NOMO-1 treated with dmso at 0.1 percent for 144 hours (cell line): Measurements from ENCODE around the gene HSDL1.

Source experiments
- DNase-seq: peaks from one replicate; lab custom pipeline; 2025; ENCODE audit not compliant: unreplicated experiment; lab: John Stamatoyannopoulos, UW

Gene HSDL1

DNA sequence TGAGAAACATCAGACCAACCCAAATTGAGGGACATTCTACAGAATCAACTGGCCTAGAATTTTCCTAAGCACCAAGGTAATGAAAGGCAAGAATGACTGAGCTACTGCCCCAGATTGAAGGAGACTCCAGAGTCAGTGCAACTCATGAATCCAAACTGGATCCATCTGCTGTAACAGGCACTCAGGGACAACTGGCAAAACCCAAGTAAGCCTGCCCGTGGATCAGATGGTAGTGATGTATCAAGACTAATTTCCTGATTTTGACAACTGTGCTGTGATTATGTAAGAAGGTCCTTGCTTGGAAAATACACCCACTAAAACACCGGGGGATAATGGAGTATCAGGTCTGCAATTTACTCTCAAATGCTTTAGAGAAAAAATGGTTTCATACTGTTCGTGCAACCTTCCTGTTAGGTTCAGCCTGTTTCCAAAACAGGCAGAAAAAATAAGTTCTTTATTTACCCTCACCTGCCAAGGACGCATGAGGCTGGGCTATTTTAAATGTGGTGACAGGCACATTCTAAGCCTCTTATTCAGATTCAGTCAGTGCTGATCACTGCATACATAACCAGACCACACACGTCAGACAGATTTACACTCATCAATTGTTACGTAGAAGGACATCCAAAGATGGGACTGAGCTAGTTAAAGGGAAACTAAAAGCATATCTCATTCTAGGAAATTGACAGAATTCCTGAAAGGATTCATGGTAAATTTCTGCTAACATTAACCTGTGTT is 35.2 kb downstream of the HSDL1 start:
- no peak for DNase-seq

DNA sequence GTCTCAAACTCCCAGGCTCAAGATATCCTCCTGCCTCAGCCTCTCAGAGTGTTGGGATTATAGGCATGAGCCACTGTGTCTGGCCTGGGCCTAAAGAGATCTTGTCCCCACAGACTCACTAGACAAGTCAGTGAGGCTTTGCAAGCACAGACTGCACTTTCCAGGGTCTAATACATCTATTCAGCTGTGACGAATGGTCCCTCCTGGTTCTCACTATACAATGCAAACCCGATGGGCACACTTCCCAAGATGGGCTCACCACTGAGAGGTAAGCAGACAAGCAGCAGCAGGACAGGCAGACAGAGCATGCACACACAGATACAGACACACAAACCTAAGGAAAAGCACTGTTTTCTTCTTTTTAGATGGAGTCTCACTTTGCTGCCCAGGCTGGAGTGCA is 37.1 kb downstream of the HSDL1 start:
- DNase-seq, result no peak

DNA sequence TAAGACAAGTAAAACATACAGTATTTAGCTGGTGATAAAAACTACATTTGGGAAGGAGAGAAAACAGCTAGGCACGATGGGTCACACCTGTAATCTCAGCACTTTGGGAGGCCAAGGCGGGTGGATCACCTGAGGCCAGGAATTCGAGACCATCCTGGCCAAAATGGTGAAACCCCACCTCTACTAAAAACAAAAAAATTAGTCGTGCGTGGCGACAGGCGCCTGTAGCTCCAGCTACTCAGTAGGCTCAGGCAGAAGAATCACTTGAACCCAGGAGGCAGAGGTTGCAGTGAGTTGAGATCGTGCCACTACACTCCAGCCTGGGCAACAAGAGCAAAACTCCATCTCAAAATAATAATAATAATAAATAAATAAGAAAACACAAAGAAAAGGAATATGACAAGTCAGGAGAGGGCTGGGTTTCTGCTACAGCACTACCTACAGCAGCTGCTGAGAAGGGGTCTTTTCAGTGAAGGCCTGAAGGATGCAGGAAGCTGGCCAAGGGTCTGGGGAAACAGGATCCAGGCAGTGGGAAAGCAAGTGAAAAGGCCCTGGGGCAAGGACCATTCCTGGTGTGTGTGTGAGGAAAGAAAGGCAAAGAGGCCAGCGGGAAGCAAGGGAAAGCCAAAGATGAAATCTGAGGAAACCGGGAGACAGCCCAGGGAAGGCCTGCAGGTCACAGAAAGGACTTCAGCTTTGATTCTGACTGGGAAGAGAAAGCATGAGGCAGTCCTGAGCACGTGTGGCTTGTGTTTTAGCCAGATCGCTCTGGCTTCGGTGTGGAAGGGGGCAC is 38.8 kb downstream of the HSDL1 start:
- DNase-seq, result no peak

DNA sequence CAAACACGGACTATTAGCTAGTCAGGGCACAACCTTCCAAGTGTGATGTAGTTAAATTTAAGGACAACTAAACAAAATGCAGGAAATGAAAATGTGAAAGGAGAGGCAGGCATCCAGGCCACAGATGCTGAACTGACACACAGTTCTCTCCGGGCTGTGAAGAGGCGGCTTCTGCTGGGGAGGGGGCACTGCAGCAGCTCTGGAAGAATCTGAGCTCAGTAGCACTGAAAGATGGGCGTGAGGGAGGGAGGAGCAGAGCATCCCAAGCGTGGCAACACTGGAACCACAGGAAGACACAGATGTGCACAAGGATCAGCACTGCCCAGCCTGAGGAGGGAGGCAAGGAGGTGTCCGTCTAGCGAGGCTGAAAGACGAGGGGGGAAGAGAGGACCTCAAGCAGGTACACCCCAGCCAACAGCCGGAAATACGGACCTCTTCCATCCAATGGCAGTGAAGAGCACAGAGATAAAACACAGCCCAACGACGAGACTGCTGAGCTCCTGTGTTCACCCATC is 39.6 kb downstream of the HSDL1 start:
- no peak for DNase-seq

DNA sequence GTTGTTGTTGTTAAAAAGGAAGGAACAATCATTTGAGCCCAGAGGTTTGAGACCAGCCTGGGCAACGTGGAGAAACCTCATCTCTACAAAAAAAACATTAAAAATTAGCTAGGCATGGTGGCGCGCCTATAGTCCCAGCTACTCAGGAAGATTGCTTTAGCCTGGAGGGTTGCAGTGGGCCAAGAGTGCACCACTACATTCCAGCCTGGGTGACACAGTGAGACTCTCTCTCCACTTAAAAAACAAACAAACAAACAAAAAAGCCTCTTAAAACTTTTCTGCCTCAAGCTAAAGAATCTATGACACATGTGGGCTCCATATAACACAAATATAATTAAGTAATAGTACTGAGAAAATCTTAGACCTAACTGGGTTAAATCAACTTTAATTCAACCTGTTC is 40.7 kb downstream of the HSDL1 start:
- DNase-seq, result no peak

DNA sequence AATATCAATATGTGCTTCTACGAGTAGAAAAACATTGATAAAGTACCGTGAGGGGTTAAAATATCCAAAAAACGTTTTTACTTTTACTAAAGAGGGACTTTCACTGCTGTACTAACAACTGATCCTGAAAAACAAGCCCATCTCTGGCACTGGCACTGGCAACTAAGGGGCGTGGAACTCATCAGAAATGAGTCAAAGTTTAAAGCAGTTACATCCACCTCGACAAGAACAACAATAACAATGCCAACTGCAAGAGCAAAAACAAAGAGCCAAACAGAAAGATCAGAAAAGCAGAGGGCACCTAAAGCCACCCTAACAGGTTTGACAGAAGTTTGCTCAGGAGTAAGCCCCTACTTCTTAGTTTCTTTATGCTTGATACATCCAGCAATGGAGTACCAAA is 41.3 kb downstream of the HSDL1 start:
- no peak for DNase-seq

DNA sequence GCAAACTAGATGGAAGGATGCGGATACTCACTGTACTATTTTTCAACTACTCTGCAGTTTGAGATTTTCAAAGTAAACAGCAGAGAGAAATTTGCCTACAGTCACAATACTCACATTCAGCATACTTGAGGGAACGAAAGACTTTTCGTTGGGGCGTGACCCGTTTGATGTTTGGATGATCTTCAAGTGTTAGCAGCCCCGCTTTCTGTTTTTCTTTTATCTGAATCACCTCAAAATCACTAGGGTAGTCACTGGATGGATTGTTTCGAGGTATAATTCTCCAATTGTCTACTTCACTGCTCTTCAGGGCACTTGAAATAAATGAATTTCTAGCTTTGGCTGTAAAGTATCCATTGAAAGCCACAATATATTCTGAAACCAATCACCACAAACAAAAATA is 46.0 kb downstream of the HSDL1 start:
- DNase-seq, result no peak

DNA sequence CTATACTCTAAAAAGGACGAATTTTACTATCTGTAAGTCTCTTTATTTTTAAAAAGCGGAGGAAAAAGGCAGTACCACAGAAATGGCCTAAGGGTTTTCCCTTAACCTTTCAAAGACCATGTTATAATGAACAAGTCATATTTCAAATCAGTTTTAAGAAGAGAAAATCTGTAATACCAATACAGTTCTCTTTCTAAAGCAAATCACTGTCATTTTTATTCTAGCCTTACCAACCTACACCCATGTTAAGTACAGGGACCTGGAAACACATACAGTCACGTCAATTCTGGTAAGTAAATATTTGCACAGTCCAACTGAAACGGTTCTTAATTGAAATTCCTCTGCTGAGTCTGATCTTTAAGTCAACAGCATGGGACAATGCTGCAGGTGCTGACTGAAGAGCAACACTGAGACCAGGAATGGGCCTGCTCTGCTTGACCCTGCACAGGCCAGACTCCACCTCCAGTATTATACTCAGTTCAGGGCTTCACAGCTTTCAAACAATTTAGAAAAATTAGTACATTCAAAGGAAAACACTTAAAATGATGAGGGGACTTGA is 48.5 kb downstream of the HSDL1 start:
- DNase-seq, result no peak

DNA sequence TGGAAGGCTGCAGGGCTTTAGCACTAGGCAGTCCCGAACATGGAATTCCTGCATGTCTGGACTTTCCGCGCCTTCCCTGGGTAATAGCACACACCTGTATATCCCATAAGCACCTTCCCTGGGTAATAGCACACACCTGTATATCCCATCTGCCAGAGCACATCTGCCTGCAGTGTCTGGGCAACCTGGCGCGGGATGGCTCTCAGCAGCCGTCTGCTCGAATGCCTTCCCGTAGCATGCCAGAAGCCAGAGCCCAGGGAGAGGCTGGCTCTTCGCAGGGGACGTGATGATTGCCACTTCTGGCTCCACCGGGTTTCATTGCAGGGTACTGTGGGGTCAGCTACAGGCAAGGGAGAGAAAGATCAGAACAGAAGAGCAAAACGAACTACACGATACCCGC is 49.5 kb downstream of the HSDL1 start:
- DNase-seq, result no peak

DNA sequence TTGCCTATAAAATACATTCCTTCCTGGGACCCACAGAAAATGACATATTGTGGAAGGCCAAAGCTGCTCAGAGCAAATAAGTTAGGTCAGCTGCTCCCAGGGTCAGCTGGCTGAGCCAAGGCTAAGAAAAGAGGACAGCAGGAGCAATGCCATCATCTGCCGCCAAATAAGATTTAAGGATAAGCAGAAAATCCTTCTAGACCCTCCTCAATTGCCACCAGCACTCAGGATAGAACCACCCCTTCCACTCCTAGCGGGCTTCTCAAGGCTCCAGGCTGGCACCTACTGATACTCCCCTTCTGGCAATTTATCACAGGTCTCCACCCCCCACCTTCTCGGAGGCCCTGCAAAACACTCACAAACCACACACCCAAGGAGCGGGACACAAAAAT is 51.1 kb downstream of the HSDL1 start:
- no peak for DNase-seq

DNA sequence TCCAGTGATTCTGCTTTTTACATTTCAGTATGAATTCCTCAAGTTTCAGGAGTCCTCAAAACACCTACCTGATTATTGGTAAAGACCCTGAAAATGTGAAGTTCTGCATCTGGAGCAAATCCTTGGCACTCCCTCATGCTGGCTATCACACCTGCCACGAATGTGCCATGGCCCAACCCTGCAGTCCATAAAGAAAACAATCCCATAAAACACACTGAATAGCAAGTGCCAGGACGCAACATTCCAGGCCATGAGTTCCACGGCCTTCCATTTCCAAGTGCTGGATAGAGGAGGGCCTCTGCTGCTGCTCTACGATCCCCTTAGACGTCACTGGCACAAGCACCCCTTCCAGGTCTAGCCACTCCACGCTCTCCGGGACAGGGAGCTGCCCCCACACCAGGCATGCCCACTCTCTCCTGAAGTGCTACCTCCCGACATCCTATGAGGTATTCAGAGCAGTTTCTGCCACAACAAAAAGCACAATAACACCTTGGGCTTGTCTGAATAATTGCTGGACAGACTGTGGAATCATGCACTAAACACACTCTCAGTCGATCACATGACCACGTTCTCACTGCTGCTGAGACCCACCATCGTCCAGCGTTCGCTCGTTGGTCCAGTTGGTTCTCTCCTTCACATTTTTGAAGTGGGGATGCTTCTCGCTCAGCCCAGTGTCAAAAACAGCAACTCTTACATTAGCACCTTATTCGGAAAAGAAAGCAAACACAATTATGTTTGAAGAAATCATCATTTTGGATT is 51.7 kb downstream of the HSDL1 start:
- DNase-seq, result no peak

DNA sequence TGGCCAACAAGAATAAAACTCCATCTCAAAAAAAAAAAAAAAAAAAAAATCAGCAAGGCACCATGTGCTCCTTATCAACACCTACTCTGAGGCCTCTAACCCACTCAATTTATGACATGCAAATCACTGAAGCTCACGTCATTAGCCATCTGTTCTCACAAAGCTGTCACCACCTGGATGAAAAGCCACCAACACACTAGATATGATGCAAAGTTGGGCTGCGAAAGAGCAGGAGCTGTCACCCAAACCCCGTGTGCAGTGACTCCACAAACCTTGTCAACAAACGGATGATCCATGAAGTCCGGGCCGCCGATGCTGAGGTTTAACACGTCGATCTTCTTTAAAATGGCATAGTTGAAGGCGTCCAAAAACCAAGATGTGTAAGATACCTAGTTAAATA is 53.5 kb downstream of the HSDL1 start:
- no peak for DNase-seq

DNA sequence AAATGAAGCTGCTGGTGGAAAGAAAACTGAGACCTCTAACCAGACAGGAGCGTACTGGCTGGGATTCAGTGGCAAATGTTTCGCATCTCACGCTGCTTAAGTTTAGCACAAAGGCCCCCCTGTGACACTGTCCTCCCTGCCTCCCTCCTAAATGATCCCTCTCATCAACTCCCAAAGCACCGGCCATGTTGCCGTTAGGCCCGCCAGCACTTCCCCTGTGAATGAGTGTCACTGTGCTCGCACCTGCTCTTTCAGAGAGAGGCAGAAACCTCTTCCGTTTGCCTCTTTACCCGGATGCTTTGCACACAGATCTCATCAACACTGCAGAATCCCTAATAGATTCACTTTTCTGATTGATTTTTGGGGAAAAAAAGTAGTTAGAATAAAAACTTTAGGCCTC is 54.8 kb downstream of the HSDL1 start:
- DNase-seq, result no peak

DNA sequence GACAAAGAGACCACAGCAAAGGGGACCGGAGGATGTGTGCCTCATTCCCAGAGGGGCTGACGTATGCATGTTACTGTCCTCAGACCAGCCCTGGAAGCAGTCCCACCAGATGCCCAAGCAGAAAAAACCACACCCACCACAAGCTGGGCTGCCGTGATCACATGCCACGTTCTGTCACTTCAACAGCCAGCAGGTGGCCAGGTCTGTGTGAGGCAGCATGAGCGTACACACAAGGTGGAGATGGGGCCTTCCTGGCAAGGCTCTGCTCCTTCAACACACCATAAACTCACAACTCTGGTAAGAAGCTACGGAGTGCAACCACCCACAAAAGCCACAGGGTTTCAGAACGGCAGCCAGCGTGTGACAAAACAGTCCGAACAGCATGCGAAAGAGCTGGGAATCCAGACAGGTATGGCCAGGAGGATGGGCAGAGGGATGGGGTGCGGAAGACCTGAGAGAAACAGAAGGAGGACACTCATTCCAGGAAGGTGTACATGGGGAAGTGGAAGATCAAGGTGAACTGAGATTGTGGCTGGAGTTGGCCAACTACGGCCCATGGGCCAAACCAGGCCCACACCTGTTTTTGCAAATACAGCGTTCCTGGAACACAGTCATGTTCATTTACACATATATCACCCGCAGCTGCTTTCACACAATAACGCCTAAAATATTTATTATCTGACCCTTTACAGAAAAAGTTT is 56.1 kb downstream of the HSDL1 start:
- DNase-seq, result no peak

DNA sequence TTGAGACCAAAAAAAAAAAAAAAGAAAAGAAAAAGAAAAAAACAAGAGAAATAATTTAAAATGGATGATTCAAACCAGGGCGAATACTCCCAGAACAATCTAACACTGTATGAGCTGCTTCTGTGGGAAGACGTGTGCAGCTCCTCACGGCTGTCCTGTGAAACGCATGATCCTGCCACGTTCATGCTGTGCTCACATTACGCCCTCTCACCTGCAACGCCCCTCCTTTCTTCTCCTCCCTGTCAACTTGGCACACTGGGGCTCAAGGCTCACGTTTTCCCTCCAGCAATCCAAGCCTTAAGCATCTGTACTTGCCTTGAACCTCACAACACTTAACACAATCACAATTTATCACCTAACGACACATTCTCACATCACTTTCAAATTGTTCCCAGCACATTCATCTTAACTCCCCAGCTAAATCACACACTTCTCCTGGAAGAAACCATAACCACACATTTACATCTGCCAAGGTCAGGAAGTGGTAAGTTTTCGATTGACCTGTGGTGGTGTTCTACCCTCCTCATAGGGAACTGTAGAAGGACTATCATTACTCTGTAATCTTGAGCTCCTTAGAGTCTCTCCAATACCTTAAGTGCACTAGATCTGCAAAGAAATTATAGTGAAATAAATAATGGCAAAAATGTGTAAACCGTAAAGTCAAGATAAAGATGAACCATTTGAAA is 57.4 kb downstream of the HSDL1 start:
- DNase-seq, result no peak

DNA sequence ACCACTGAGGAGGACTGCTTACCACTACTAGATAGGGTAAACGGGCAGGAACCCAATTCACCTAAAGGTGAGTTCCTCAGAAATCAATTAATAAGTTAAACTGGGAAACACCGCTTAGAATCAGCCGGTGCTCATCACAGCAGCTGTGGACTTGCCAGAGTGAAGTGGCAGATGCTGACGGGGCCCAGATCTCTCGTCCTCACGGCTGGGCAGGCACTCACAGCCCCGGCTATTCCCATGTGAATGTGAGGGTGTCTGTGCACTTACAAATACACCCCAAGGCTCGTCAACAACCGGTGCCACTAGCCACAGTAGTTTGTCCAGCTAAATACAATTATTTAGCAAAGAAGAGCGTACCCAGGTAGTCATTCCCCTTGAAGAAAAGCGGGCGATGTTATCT is 58.0 kb downstream of the HSDL1 start:
- DNase-seq, result no peak

DNA sequence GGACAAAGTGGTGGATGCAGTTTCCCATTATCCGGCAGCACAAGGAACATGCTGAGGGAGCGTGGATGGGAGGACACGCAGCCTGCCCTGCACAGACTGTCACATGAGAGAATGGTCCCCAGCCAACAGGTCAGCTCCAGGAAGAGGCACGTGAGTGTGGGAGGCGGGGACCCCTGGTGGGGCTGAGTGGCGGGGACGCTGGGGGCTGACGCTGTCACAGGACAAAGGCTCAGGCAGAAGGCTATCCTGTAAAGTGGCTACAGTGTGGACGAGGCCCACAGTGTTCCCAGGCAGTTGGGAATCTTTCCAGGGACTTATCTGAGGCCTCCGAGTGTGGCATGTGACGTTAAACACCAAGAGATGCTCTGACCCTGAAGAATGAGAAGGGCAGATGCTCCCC is 58.6 kb downstream of the HSDL1 start:
- DNase-seq, result no peak

DNA sequence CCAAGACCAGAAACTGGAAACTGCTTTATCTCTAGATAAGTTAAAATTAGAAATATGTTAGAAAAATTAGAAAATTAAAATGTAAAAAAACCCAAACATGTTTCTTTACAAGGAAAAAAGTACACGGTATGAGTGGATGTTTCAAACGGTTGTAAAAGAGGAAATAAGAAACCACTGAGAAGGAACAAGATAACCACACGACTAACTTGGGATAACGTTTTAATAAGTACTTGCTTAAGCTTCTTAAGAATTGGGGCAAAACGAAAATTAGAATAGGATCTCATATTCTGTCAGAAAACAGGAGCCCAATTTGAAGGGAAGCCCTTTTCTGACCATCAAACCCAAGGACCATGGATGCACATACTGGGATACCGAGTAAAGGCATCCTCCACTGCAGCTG is 59.2 kb downstream of the HSDL1 start:
- DNase-seq, result peak; percentile 54

DNA sequence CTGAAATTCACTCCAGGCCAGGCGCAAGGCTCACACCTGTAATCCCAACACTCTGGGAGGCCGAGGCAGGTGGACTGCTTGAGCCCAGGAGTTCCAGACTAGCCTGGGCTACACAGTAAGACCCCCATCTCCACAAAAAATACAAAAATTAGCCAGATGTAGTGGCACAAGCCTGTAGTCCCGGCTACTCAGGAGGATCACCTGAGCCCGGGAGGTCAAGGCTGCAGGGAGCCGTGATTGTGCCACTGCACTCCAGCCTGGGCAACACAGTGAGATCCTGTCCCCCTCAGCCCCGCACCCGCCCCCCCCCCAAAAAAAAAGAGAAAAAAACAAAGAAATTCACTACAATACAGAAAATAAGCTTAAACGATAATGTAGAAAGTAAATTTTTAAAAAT is 59.7 kb downstream of the HSDL1 start:
- no peak for DNase-seq

DNA sequence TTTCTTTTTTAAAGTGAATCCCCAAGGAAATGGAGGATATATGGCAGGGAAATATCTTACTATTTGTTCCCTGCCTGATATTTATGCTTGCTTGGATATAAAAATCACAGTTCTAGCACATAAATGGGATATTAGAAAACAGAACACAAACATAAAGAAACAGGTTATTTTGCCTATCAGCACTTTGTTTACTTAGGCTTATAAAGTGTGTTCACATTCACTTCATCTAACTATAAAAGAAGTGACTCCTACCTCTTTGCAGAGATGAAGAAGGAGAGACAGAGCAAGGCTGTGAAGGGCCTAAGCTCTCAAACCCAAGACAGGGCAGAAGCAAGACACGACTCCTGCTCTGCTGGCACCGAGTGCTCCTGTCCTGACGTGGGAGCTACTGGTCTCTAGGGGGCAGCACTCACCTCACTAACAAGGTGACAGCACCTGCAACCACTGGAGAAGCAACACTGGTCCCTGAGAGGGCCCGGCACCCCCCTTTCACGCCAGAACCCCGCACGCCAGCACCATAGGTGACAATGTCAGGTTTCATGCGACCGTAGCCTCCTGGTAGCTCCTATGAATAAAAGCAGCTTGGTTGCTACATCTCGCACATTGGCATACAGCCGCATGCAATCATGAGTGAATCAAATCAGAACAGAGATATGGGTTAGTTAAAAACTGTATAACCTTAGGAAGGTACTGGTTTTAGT is 60.3 kb downstream of the HSDL1 start:
- peak; percentile 42 for DNase-seq
